ENCODE results near the gene BRINP1.
"Not testable (repeated sequence)": the region's sequence is repeated elsewhere in the genome, so short reads cannot be mapped to it uniquely, and the experiment has no call there.

Gene BRINP1

DNA sequence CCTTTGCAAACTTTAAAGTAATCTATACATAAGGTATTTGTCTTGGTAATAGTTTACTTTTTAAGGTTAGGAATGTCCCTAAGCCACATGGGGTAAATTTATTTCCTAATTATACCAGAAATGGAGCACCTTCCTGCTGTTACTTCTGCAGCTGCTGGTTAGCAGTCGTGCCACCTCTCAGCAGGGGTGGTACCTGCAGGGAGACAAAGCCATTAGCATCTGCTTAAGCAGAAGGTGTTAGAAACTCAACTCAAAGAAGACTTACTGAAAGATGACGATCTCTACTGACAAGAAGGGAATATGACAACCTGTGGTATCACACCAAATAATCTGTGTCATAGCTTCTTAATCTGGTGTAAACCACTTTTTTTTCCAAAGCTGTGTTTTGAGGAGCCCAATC lies 173.7 kb downstream of the BRINP1 start:
- no peak for DNase-seq

DNA sequence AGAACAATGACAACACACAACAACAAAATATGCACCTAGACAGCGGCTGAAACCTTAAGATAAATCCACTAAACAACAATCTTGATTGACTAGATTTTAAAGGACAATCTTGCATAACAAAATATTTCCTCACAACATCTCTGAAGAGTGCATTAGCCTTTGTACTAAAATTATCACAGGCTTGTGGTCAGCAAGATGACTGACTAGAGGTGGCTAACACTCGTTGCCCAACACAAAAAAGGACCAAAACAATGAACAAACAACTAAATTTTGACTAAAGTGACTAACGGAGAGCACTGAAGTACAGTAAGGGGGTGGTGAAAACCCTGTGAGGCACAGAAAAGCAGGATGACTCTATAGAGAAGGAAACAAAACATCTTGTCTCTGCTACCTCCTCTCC lies 183.9 kb downstream of the BRINP1 start:
- DNase-seq: no peak

DNA sequence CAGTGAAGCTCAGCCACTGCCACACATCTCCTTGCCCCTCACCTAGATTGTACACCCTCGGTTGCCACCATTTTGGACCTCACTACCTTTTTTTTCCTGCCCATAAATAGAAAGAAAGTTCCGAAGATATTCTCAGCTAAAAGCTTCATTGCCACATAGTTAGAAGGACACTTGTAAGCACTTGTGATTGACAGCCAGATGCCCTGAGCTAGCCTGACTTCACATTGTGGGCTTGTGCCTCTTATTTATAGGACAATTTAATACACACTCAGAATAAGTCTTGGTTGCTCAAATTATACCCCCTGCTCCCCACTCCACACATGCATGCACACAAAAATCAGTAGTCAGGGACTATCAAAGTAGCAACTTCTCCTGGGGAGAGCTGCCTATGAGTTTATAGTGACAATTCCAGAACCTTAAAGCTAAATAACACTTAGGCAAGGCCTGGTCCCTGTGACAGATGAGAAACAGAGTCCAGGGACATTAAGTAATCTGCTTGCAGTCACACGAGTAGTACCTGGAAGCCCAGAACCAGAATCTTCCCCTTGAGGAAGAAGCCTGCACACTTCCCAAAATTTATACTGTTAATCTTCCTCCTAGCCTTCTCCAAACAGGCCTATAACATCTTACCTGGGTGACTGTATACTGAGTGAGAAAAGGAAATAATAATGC lies 184.8 kb downstream of the BRINP1 start:
- no peak for DNase-seq

DNA sequence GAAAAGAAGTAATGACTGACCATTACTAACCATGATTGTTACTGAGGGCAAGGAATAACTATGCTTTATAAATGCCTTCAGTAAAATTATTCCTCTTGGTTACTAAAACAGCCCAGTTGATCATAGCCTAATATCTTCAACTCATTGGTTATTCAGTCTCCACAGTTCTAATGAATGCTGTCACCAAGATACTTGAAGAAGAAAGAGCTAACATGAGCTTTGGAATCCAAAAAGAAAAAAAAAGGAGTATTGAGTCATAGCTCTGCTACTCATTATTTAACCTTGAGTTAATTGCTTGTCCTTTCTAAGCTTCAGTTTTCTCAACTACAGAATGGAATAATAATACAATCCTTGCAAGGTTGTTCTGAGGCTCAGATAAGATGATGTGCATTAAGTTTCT lies 187.7 kb downstream of the BRINP1 start:
- no peak for DNase-seq

DNA sequence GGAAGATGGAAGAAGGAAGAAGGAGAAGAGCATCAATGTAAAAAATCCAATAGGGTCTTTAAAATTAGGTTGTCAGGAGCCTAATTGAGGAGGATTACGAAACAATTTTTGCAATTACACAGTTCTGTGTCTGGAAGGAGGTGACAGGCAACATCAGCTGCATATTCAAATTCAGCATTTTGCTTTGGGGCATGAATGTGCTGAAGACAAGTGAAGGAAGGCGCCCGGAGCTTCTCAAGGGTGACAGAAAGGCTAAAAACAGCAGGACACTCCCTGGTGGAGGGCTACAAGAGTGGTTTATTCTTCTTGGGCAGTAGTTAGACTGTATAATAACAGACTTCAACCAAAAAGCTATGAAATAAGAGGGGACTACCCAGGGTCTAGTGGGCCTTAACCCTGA lies 188.3 kb downstream of the BRINP1 start:
- no peak for DNase-seq

DNA sequence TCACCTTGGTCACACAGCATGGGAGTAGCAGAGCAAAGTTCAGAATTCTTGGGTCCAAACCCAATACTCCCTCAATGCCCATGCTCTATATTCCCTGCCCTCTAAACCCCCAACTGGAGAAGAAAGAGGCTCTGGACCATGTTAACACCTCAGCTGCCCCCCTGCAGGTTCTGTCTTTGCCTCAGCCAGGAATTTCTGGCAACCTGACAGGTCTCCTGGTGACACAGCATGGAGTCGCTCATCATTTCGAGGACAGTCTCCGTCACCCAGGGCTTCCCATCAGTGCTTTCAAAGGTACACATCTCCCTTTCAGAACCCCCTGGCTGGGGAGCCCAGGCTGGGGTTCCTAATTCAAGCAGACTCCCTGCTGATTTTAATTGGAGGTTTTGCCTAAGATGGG lies 189.5 kb downstream of the BRINP1 start:
- no peak for DNase-seq

DNA sequence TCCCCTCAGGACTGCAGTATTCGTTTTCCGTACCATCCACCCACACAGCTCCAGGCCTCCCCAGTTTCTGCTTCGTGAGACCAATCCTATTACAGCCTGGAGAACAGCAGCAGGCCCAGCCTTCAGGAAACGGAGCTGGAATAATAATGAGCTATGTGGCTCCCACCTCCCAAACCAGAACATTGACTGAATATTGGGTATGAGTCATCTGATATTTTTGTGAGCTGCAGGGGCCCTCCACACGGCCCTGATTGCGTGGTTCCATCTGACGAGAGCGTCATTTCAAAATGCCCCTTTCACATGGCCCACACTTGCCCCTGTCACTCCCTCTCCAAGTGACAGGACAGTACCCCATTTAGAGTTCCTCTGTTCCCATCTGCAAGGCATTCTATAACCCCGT lies 192.0 kb downstream of the BRINP1 start:
- no peak for DNase-seq

DNA sequence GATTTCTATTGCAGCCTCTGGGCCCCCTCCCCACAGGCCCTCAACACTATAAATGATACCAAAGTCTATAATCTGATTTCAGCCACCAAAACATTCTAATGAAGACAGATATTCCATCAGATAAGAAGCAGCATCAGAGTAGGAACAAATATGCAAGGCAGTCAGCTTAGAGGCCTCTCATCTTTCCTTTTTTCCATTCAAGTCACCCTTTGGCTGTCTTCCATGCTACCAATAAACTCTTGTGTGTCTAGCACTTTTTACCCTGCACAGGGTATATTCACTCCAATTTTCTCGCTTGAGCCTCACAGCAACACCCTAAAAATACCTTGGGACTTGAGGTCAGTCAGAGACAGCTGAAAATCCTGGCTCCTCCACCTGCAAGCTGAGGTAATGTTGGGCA lies 193.7 kb downstream of the BRINP1 start:
- no peak for DNase-seq

DNA sequence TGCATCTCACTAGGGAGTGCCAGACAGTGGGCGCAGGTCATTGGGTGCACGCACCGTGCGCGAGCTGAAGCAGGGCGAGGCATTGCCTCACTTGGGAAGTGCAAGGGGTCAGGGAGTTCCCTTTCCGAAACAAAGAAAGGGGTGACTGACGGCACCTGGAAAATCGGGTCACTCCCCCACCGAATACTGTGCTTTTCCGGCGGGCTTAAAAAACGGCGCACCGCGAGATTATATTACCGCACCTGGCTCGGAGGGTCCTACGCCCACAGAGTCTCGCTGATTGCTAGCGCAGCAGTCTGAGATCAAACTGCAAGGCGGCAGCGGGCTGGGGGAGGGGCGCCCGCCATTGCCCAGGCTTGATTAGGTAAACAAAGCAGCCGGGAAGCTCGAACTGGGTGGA lies 200.0 kb downstream of the BRINP1 start:
- DNase-seq: not testable (repeated sequence)

DNA sequence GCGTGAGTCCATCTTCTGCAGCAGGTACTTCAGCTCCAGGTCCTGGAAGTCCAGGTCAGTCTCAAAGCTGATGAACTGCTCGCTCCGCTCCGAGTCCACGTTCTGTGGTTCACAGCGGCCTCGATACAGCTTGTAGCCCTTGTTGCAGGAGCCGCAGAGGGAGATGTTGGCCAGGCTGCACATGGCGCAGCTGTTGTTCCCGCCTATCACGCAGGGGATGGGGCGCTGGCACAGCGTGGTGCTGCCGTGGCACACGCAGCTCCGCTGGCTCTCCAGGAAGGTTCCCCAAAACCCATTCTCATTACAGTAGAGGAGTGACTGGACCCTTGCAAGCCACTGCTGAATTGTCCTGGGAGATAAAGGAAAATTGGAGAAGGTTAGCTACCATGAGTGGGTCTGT lies 201.4 kb downstream of the BRINP1 start:
- DNase-seq: no peak

DNA sequence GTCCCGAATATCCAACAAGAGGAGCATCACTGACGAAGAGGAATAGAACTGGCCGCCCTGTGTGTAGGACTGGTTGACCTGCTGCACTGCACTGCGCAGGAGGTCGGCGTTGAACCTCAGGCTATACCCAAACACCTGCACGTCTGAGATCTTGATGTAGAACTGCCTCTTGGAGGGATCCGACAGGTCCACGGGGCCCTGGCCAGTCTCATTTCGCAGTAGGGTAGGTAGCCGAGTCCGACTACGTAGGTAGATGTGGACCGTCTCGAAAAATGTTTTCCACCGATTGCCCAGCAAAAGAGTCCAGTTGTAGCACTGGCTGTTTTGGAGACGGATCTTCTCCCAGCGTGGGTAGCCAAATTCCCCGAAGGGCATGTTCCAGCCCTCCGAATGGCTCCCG lies 202.0 kb downstream of the BRINP1 start:
- no peak for DNase-seq

DNA sequence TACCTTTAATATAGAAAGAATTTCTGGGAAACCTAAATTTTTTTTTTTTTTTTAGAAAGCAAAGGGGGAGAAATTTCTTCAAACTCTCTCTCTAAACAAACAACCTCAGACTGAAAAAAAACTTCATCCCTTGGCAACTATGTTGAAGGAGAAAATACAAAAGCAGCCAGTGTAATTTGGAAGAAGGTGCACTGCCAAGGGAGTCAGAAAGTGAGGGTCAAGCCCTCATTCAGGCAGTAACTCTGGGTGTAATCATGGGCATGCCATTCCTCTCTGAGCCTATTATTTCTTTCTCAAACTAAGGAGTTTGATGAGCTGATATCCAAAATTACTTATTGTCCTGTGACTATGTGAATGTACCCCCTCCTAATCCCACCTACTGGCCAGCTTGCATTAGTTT lies 203.1 kb downstream of the BRINP1 start:
- no peak for DNase-seq

DNA sequence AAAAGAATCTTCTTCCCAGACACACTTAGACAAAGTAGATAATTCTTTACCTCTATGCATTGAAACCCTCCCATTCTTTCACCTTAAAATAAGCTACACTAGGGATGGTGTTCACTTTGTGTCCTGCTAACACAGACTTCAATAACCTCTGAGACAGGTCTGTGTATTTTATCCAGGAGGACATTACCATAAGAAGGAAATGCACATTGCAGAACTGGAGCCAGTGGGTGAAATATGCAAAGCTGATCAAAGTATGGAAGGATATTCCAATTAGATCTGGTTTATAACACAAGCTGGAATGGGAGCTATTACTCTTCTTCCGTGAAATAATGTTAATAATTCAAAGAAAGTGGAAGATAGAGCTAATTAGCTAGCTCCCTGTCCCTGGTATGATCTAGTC lies 204.1 kb downstream of the BRINP1 start:
- no peak for DNase-seq

DNA sequence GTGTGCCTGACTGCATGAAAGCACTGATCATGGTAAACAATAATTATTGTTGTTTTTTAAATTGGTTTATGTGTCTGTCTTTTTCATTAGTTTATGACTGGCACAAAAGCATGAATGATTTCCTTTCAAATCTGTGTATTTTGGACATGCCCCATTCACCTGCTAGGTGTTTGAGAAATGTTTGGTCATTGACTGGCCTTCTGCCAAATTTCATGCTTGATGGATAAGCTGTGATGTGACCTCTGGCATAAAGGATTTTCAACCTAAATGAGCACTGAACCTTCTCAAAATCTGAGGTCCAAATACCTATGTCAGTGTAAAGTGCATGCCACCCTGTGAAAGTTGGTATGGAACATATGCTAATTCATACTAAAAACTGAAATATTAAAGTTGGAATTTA lies 204.5 kb downstream of the BRINP1 start:
- DNase-seq: peak; percentile 7

DNA sequence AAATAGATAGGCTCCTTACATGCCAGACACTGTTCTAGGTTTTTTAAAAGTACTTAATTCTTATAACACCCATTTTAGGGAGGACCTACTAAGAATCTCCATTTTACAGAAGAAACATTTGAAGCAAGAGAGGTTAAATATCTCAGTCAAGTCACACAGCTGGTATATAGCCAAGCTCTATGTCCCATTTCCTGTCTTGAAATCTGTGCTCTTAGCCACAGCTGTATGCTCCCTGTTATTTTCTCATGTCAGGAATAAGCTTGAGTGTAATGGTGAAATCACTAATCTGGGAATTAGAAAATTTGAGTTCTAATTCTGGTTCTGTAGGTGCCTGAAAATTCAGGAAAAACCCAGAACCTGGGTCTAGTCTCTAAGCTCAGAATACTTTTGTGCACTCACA lies 208.7 kb downstream of the BRINP1 start:
- DNase-seq: no peak

DNA sequence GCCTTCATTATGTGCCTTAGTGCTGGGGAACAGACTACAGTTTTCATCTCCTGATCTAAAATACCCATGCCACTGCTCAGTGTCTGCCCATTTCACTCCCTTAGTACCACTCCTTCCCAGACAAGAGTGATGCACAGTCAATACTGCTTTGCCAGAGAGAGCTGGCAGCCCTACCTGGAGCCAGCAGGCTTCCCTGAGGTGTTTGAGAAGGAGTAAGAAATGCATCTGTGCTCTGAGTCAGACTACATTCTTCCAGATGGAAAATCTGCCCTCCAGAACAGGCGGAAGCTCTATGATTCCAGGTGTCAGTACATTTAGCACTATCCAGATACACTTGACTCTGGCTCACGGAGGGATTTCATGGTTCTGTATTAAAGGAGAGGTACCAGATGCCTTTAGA lies 209.8 kb downstream of the BRINP1 start:
- DNase-seq: no peak

DNA sequence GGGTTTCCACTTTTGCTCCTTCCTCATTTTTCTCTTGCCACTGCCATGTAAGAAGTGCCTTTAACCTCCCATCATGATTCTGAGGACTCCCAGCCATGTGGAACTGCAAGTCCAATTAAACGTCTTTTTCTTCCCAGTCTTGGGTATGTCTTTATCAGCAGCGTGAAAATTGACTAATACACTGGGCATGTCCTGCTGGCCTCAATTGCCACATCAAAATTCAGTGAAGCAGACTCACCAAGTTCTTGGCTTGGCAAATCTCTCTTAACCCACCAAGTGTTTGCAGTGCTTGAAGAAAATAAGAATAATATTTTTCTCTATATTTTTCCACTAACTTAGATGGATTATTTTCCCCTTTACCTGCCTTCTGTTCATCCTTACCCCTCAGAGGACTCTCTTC lies 212.0 kb downstream of the BRINP1 start:
- DNase-seq: no peak

DNA sequence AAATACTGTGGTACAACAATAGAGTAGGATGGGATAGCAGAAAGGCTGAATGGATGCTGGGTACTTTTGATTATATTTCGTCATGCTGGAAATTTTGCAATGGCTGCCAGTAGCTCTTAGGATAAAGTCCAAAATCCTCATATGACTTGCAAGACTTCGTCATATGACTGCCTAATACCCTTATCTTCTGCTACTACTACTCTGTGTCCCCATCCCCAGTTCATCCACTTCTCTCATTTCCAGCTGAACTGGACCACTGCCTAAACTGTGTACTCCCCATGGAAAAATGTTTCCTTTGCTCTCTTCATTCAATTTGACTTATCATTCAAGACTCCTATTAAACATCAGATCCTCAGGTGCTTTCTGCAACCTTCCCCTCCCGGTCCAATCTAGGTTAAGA lies 212.9 kb downstream of the BRINP1 start:
- no peak for DNase-seq

DNA sequence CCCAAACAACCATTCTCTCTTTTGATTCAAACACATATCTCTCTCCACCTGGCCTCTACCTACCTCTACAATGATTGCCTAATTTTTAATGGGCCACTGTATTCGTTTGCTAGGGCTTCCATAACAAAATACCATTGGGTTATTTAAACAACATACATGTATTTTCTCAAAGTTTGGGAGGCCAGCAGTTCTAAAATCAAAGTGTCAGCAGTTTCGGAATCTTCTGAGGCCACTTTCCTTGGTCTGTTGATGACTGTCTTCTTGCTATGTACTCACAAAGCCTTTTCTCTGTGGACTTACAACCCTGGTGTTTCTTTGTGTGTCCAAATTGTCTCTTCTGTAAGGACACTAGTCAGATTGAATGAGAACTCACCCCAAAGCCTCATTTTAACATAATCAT lies 214.7 kb downstream of the BRINP1 start:
- DNase-seq: no peak

DNA sequence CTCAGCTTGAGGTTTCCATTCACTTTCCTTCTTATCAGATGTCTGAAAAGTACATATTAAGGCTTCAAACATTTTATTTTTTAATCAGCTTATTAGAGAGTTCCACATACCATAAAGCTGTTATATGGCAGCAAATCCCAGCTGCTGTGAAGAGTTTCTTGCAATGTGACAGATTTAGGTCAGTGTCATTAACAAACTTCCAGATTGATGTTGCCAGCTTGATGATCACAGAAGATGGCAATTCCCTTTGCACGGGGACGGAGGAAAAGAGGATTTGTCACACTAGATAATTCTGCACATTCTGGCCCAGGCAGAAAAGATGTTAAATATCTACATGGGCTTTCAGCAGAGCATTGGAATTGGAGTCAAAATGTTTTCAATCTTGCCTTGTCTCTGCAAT lies 215.8 kb downstream of the BRINP1 start:
- no peak for DNase-seq

DNA sequence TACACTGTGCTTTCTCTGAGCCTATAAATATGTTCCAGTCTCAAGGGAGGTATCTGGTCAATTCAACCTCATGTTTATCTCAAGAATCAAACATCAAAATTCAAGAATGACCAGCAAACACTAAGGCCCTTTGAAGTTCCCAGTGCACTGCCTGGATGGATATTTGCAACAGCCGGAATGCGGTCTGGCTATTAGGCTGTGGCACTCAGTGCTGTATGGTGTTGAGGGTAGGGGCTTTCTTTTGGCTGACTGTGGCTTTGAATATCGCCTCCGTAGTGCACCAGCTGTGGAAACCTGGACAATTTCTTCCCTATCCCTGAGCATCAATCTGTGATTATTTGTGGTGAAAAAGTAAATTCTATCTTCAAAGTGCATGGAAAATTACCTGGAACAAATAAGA lies 220.4 kb downstream of the BRINP1 start:
- DNase-seq: no peak

DNA sequence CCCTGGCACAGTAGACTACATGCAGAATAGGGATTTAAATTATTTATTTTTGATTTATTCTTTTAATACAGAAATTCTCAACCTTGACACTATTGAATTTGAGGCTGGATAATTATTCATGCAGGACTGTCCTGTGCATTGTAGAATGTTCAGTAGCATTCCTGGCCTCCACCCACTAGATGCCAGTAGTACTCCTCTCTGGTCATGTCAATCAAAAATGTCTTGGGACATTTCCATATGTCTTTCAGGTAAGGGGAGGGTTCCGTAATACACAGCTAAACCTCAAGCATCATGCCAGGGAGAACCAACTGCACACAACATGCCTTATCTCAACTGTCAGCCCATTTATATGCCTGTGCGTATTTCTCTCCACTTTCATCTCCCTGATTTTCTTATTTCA lies 231.8 kb downstream of the BRINP1 start:
- no peak for DNase-seq

DNA sequence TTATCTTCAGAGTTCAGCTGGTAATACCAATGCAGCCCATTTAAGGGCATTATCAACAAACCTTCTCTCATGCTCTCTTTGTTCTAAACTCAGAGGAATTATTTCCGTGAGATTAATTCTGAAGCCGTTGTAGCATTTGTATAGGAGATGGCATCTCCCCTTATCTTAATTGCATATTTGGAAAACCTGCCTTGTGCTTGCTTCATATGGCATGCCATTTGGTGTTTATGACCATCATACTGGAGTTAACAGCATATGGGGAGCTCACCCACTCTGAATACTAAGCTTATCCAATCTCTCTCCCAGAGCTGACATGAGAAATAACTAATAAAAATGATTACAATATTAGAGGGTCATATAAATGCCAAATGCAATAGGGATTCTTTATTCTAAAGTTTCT lies 243.2 kb downstream of the BRINP1 start:
- DNase-seq: no peak

DNA sequence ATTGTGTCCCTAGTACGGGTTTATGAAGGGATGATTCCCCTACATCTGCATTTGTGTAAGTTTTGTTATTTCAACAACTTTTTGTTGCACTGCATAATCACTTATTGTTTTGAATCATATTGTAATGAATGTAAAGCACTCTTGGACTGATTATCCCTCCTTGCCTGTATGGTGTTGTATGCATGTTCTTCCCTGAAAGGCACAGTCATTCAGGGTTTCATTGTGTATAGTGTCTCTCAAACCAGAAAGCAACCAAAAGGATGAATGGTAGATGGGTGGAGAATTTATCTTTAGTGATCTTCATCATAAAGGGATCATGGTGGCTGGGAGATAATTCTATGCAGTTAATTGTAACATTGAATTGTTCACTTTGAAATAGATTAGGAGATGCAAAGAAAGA lies 247.3 kb downstream of the BRINP1 start:
- no peak for DNase-seq

DNA sequence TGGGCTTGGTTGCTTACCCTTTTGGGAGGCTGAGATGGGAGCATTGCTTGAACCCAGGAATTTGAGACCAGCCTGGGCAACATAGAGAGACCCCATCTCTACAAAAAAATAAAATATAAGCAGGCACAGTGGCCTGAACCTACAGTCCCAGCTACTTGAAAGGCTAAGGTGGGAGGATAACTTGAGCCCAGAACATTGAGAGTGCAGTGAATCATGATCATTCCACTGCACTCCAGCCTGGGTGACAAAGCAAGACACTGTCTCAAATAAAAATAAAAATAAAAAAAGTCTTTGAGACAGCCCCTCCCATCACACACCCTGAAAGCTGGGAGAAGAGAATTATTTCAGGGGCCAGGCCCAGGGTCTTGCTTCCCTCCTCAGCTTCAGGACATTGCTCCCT lies 251.8 kb downstream of the BRINP1 start:
- DNase-seq: no peak
